GM19240 (cell line): ENCODE results near the gene EFNA5.

Source experiments
- DNase-seq: peaks from one replicate; pipeline ENCODE4 v3.0.0; 2011; ENCODE audit warnings: low spot score; ENCODE audit not compliant: insufficient read length

EFNA5 gene

DNA sequence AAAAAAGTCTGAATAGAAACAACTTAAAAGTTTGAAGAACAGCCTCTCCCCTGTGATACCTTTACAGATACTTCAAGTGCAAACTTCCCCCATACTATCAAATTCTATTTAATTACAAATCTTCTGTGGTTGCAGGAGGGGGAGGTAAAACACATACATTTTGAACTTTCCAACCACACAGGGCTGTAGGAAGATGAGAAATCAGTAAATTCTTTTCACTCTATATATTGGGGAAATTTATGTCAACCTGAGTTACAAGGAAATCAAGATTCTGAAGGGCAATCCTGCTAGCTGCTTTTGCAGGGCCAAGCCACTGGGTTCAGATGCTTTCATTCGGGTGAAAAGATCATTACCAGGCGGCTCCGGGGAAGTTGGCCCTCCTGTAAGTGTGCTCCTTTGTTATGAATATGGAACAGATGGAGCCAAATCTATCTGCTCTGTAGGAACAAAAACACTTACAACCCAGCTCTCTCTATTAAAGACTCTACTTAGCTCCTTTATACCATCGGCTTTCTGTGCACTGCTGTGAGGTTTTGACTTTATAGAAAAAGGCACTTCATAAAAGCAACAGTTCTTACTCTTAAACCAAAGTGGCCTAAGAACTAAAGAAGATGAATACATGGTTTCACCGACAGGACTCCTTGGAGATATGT, 269.1 kb downstream of the EFNA5 start:
- DNase-seq, result no peak

- no peak for DNase-seq
Observed at GRCh38 chr5:107400328-107400727, 270.4 kb downstream of the EFNA5 start.

- no peak for DNase-seq
Observed at GRCh38 chr5:107398703-107399102, 272.0 kb downstream of the EFNA5 start.

DNA sequence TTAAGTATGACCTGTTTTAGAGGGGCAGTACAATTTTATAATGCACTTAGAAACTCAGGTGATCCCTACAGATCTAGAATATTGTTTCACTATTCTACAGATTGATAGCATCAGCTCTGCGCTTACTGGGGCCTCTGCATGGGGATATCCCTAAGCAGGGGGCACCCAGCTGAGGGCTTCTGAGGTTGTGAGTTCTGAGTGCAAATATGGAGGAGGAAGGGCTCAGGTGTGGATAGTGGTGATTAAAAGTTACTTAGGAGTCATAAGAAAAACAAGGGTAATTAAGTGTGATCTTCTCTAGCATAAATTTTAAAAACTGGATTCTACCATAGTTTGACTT, 274.4 kb downstream of the EFNA5 start:
- DNase-seq, result no peak

GRCh38 chr5:107395632-107396350, 274.9 kb downstream of the EFNA5 start:
- no peak for DNase-seq

DNA sequence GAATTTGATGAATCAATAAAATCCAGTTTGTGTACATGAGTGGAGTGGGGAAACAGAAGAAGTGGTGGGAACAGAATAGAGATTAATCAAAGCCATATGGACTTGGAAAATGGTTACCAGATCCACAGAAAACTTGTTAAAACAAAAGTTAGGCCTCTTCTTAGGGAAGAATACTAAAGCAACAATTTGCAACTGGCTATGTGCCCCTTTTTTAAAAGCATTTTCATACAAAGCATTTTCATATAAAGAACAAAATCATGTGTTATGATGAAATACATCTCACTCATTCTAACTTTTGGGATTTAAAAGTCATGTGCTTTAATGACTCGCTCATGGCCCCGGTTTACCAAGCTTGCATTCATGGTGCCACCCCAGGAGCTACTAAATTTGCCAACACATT, 276.9 kb downstream of the EFNA5 start:
- DNase-seq, result no peak

- DNase-seq, result no peak
Observed at GRCh38 chr5:107391787-107392186, 278.9 kb downstream of the EFNA5 start.

GRCh38 chr5:107389775-107390148, 281.0 kb downstream of the EFNA5 start:
- DNase-seq, result no peak

- DNase-seq, result no peak
Observed at GRCh38 chr5:107389130-107389774, 281.5 kb downstream of the EFNA5 start.

- no peak for DNase-seq
Observed at GRCh38 chr5:107388141-107388861, 282.4 kb downstream of the EFNA5 start.

DNA sequence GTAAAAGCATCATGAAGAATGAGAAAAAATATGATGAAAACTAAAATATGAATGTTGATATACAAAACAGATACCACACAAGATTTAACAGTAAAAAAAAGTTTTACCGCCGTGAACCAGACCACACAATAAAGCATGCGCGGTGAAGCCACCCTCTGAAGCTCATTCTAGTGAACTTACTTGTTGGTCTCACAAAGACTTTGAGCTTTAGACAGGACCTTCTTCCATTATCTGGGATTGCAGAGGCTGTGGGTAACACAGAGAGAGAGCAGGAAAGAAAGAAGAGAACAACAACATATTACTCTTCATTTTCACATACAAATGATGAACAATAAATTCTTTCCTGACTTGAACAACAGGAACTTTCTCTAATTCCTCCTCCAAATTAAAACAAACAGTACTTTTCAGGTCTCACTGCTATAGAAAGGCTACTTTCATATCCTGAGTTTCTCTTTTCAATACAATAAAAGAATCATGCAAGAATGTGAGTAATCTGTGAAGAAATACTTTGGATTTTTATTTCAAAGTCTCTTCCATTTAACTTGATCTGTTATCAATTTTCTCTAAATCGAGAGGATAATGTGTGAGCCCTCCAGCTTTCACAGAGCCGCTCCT, 283.1 kb downstream of the EFNA5 start:
- no peak for DNase-seq

GRCh38 chr5:107385708-107386107, 285.0 kb downstream of the EFNA5 start:
- no peak for DNase-seq

GRCh38 chr5:107384256-107384655, 286.5 kb downstream of the EFNA5 start:
- no peak for DNase-seq

DNA sequence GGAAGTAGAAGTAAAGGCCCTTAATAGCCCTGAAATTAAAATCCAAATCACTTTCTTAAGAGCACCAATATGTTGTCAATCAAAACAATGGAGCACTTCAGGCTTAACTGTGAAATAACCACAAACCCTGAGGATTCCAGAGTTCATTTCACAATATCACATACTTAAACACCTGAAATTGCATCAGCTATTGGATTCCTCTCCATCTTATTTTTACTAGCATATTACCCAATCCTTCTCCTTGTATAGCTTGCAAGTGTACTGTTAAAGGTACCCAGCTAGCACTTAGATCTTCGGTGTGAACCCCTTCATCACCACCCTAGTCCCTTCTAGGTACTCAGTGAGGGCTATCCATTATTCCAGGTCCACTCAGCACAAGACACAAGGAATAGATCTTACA, 287.3 kb downstream of the EFNA5 start:
- DNase-seq, result no peak

GRCh38 chr5:107381189-107381856, 289.4 kb downstream of the EFNA5 start:
- DNase-seq, result no peak

DNA sequence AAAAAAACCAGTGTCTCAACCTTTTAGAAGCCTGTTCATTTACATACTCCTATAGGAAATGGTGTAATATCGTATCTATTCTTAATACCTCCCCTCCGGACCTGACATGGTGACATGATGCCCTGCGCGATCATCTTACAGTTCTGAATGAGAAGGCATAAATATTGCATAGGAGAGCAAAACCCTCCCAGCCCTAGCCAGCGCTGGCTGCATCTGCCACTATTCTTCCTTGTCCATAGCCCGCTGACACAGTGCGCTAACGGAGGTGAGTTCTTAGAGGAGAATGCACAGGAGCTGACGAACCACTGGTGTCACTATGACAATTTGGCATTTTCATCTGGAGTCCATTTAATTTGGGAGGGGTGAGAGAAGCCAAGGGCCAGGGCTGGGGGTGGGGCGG, 290.1 kb downstream of the EFNA5 start:
- no peak for DNase-seq

DNA sequence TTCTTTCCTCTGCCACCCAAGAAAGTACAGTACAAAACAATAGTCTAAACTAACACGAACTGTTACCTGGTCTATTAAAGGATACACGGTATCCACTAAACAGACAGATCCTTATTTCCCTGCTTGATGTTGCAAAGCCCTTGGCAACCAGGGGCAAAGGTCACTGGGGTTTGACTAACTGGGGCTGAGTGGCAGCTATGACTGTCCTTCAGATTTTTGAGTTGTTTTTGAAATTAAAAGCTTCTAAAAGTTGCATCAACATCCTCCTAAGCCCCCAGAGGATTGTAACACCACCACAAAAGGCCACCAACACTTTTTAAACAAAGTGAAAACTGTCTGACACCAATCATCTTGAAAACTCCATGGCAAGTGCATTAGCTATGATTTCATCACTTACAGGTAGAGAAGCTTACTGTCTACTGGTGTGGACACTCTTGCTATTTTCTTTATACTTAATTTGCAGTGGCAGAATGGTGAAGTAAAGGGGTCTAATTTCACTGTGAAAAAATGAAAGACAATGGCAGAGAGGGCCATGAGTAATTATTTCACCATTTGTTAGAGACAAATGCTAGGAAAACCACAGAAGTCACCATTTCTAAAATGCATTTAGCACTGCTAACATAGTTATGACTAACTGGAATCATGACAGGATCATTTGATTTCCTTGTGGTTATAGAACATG, 292.4 kb downstream of the EFNA5 start:
- DNase-seq, result no peak

GRCh38 chr5:107377277-107377609, 293.5 kb downstream of the EFNA5 start:
- no peak for DNase-seq

DNA sequence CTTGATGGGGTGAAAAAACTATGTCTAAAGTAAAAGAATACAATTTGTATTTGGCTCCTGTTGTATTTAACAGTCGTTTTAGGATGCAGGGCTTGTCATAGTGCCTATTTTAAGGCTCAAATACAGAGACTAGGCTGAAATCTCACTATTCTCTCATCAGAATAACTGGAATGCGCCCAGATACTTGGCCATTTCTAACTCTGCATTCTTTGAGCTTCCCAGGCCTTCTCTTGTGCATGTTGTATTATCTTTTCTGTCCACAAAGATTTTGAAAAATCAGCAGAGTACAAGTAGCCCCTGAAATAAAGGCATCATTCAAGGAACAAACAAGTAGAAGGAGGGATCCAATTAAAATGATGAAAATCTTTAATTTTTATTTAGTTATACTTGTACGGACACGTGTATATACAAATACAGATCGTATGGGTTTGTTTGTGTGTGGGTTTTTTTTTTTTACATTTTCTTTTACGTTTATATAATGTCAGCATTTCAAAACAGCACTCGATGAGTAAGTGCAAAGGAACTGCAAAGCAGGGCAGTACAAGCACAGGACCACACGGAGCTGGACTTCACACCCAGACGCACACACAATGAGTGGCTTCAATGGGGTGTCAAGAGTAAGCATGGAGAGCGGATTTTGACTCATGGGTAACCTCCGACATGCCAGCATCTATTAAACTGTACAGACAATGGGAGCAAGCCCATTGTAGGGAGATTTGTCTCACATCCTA, 294.0 kb downstream of the EFNA5 start:
- DNase-seq, result no peak
